WERI-Rb-1 (cell line): ENCODE results near the gene GRK6.
"Not testable (repeated sequence)": the region's sequence is repeated elsewhere in the genome, so short reads cannot be mapped to it uniquely, and the experiment has no call there.

Experiments
- DNase-seq: peaks from one replicate; pipeline ENCODE4 v3.0.0-alpha.2; 2020
- H3K27ac ChIP-seq: fragments of 250-450 bp; sonication (Bioruptor Pico); 2 replicates; pipeline ENCODE4 v1.5.1; 2020; ENCODE audit warnings: mild to moderate bottlenecking, moderate library complexity
- H3K27me3 ChIP-seq: fragments of 250-450 bp; sonication (Bioruptor Pico); 2 replicates; pipeline ENCODE4 v1.5.1; 2021; ENCODE audit warnings: mild to moderate bottlenecking, low read depth, moderate library complexity; ENCODE audit not compliant: insufficient read depth, severe bottlenecking
- H3K36me3 ChIP-seq: fragments of 250-450 bp; sonication (Bioruptor Pico); 2 replicates; pipeline ENCODE4 v1.5.1; 2020; ENCODE audit warnings: mild to moderate bottlenecking, moderate library complexity
- H3K4me3 ChIP-seq: 2 replicates; pipeline ENCODE4 v1.5.1; 2011; ENCODE audit warnings: low read depth, mild to moderate bottlenecking, control low read depth, low read length
- H3K9me3 ChIP-seq: fragments of 250-450 bp; sonication (Bioruptor Pico); 2 replicates; pipeline ENCODE4 v1.5.1; 2021; ENCODE audit warnings: mild to moderate bottlenecking, moderate library complexity; ENCODE audit not compliant: severe bottlenecking
- TF ChIP-seq, protein P1 (sequence below): IDR thresholded peaks from 2 replicates; pipeline ENCODE4 v1.5.1; 2011; ENCODE audit warnings: low read depth, mild to moderate bottlenecking, control low read depth, inconsistent platforms, low read length

The GRK6 gene

DNA sequence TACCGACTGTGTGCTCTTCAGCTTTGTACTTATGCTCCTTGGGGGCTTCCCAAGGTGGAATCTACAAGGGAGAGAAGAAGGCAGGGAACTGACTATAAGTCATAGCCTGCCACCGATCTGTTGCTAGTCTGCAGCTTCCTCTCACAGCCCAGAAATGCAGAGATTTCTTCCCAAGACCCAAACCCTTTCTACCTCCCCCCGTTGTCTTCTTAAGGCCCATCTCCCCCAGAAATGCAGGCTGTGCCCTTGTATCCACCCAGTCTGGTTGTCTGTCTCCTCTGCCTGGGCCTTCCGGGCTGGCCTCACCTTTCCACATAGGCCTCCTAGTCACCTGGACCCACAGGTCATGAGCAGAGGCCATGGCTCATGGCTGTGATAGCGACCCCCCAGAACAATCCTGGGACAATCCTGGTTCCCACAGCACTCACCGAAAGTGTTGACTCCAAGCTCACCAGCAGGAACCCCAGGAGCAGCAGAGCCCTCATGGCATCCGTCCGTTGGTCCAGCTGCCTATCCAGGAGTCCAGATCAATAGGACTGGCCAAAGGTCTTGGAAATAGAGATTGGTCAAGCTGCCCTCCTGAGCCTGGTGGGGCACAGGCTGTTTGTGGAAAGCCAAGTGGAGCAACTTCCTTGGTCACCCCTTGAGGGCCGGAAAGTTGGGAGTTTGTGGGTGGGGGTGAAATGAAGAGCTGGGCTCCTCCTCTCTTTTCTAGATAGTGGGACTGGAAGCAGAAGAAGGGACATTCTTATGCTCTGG is 17.3 kb upstream of the GRK6 start, which contains the start of gene F12:
Gene F12 (minus strand): TSS at position 522 of the 759 bp plus-strand sequence. CDS start 37 bp downstream, at position 485.
- TF ChIP-seq, protein P1, sequence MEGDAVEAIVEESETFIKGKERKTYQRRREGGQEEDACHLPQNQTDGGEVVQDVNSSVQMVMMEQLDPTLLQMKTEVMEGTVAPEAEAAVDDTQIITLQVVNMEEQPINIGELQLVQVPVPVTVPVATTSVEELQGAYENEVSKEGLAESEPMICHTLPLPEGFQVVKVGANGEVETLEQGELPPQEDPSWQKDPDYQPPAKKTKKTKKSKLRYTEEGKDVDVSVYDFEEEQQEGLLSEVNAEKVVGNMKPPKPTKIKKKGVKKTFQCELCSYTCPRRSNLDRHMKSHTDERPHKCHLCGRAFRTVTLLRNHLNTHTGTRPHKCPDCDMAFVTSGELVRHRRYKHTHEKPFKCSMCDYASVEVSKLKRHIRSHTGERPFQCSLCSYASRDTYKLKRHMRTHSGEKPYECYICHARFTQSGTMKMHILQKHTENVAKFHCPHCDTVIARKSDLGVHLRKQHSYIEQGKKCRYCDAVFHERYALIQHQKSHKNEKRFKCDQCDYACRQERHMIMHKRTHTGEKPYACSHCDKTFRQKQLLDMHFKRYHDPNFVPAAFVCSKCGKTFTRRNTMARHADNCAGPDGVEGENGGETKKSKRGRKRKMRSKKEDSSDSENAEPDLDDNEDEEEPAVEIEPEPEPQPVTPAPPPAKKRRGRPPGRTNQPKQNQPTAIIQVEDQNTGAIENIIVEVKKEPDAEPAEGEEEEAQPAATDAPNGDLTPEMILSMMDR = no peak
- H3K27me3 ChIP-seq = no peaks in the 10 kb centered on the region
- H3K4me3 ChIP-seq = no peak within 1 kb of the TSS
- no peak within 1 kb of the TSS for H3K27ac ChIP-seq
- DNase-seq = no peak
- H3K9me3 ChIP-seq = no peaks in the 10 kb centered on the region
- H3K36me3 ChIP-seq = no peaks in the 10 kb centered on the region

DNA sequence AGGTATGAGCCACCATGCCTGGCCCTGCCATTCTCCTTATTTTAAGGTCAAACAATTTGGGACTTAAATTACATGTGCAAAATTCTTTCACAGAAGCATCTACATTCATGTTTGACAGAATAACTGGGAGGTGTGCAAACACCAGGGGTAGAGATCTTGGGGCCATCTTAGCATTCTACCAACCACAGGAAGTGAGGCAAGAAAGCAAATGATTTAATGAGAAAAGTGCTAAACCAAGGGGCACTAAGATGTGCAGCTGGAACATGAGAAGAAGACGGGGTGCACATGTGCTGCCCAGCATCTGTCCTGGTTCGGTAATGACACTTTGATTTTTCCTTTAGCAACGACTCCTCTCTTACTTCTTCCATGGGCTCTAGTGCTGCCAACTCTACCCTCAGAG is 15.9 kb upstream of the GRK6 start:
- no peak for DNase-seq
- no peak overlapping the region for H3K27ac ChIP-seq

DNA sequence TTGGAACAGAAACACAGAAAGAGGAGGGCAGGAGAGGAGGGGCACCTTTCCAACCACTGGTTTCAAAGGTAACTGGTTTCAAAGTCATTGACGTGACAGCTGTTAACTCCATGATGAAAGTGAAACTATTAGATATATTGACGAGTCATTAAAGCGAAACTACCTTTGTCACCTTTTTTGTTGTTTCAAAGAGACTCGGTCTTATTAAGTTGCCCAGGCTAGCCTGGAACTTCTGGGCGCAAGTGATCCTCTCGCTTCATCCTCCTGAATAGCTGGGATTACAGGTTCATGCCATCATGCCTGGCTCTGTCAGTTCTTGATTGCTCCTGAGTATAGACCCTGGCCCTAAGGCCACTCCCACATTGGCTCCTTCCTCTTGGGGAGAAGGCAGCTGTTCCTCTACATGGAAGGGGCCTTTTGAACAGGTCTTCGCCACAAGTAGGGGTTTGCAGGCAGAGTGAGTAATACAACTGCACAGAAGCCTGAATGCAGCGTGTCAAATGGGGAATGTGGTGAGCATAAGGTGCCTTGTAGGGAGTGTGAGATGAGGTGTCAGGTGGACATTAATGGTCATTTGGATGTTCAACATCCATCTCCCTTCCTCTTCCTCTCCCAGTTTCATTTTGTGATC is 13.8 kb upstream of the GRK6 start:
- H3K9me3 ChIP-seq = no peaks in the 10 kb centered on the region
- TF ChIP-seq, protein P1 = no peak
- DNase-seq = no peak
- H3K27ac ChIP-seq = no peak overlapping the region
- H3K36me3 ChIP-seq = no peaks in the 10 kb centered on the region
- no peak overlapping the region for H3K4me3 ChIP-seq
- no peaks in the 10 kb centered on the region for H3K27me3 ChIP-seq

More for the DNA sequence above, 15.9 kb upstream of the GRK6 start:
- Histone ChIP-seq H3K36me3 (no peaks in the 10 kb centered on the region), H3K27me3 (no peaks in the 10 kb centered on the region), H3K4me3 (no peak overlapping the region), H3K9me3 (no peaks in the 10 kb centered on the region)
- TF ChIP-seq, protein P1 = no peak

DNA sequence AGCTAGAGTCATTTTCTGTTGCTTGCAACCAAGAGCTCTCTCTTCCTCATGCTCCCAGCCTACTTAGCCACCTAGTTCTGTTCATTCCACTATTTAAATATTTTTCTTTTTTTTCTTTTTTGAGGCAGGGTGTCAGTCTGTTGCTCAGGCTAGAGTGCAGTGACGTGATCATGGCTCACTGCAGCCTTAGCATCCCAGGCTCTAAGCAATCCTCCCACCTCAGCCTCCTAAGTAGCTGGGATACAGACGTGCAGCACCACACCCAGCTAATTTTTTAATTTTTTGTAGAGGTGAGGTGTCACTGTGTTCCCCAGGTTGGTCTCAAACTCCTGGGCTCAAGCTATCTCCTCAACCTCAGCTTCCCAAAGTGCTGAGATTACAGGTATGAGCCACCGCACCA is 12.0 kb upstream of the GRK6 start:
- Histone ChIP-seq H3K27me3 (no peaks in the 10 kb centered on the region), H3K27ac (no peak overlapping the region), H3K9me3 (no peaks in the 10 kb centered on the region), H3K4me3 (no peak overlapping the region), H3K36me3 (no peaks in the 10 kb centered on the region)
- TF ChIP-seq, protein P1 = no peak
- no peak for DNase-seq

DNA sequence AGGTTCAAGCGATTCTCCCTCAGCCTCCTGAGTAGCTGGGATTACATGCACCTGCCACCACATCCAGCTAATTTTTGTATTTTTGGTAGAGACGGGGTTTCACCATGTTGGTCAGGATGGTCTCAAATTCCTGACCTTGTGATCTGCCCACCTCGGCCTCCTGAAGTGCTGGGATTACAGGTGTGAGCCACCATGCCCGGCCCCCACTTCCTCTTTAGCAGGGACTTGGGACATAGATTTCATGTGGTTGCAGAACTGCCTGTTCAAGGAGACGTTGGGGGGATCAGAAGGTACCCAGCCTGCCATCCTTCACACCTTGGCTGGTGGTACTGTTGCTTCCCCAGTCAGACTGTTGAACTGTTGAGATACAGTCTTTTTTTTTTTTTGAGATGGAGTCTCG is 9.4 kb upstream of the GRK6 start:
- H3K4me3 ChIP-seq, H3K9me3 ChIP-seq, H3K27ac ChIP-seq, H3K36me3 ChIP-seq, DNase-seq, H3K27me3 ChIP-seq: not testable (repeated sequence)

DNA sequence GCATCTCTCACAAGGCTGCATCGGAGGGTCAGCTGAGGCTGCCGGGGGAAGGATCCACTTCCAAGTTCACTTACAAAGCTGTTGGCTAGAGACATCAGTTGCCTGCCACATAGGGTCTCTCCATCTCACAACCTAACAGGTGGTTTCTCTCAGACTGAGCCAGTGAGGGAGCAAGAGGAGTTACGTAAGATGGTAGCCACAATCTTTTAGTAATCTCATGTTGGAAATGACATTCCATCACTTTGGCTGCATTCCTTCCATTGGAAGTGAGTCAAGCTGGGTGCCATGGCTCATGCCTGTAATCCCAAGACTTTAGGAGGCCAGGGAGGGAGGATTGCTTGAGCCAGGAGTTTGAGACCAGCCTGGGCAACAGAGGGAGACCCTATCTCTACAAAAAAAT is 7.4 kb upstream of the GRK6 start:
- Histone ChIP-seq H3K9me3 (no peaks in the 10 kb centered on the region), H3K36me3 (no peaks in the 10 kb centered on the region), H3K27ac (no peak overlapping the region), H3K27me3 (no peaks in the 10 kb centered on the region), H3K4me3 (no peak overlapping the region)
- TF ChIP-seq, protein P1 = no peak
- no peak for DNase-seq

DNA sequence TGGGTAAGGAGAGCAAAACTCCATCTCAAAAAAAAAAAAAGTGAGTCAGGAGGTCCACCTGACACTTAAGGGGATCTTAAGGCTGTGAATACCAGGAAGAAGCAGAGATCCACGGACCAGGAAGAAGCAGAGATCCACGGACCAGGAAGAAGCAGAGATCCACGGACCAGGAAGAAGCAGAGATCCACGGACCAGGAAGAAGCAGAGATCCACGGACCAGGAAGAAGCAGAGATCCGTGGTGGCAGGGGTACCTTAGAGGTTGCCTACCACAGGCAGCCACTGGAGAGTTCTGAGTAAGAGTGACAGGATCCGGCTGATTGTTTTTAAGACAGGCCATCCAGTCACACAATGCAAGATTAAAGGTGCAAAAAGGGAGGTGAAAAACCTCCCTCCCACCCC is 6.0 kb upstream of the GRK6 start:
- not testable (repeated sequence) for H3K36me3 ChIP-seq, H3K27ac ChIP-seq, H3K4me3 ChIP-seq, H3K27me3 ChIP-seq, H3K9me3 ChIP-seq, DNase-seq
